Testis (tissue), 2 donors: ENCODE measurements around the gene RAPGEF5.

Experiments
- POLR2A ChIP-seq: fragments of 450-650 bp; IDR thresholded peaks from one replicate; pipeline ENCODE4 v1.6.1; 2017; ENCODE audit warnings: antibody characterized with exemption, mild to moderate bottlenecking, moderate library complexity
- TF ChIP-seq, protein P1 (sequence below), 3 experiments: fragments of 450-650 bp in 2 of 3; fragments of 200-600 bp in 1 of 3; sonication (generic) in 1 of 3; IDR thresholded peaks; one replicate each; pipeline ENCODE4 v1.5.1; 2016 to 2019; ENCODE audit warnings: antibody characterized with exemption in 3 of 3, mild to moderate bottlenecking in 2 of 3, moderate library complexity in 1 of 3

GRCh38 chr7:22116451-22117030 lies 240.4 kb downstream of the RAPGEF5 start:
- TF ChIP-seq, protein P1, sequence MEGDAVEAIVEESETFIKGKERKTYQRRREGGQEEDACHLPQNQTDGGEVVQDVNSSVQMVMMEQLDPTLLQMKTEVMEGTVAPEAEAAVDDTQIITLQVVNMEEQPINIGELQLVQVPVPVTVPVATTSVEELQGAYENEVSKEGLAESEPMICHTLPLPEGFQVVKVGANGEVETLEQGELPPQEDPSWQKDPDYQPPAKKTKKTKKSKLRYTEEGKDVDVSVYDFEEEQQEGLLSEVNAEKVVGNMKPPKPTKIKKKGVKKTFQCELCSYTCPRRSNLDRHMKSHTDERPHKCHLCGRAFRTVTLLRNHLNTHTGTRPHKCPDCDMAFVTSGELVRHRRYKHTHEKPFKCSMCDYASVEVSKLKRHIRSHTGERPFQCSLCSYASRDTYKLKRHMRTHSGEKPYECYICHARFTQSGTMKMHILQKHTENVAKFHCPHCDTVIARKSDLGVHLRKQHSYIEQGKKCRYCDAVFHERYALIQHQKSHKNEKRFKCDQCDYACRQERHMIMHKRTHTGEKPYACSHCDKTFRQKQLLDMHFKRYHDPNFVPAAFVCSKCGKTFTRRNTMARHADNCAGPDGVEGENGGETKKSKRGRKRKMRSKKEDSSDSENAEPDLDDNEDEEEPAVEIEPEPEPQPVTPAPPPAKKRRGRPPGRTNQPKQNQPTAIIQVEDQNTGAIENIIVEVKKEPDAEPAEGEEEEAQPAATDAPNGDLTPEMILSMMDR (IDR thresholded peaks at IDR 0.05): no peak
- no peak for TF ChIP-seq POLR2A
